Neural progenitor cell (in vitro differentiated cells): ENCODE data around the gene WSCD1. TPM values are rescaled to one million over a fixed set of nuclear protein-coding genes. Genes with fewer than 3 reads are reported as not detected.
A peak's percentile ranks its signal among the peaks of the same experiment; 100 is the strongest.

Experiments used
- DNase-seq: peaks from one replicate; pipeline ENCODE4 v3.0.0-alpha.2; 2016; ENCODE audit warnings: low spot score
- H2AFZ ChIP-seq: fragments of 200-600 bp; sonication (generic); replicated peaks from 2 replicates; pipeline ENCODE4 v1.6.1; 2016; ENCODE audit warnings: antibody characterized with exemption
- H3F3A ChIP-seq: fragments of 200-600 bp; sonication (generic); 2 replicates; pipeline ENCODE4 v1.6.1; 2016; ENCODE audit warnings: antibody characterized with exemption, low read depth
- H3K27ac ChIP-seq: fragments of 200-600 bp; sonication (generic); 2 replicates; pipeline ENCODE4 v1.5.1; 2016; ENCODE audit warnings: mild to moderate bottlenecking
- H3K27me3 ChIP-seq: fragments of 200-600 bp; sonication (generic); 2 replicates; pipeline ENCODE4 v1.6.1; 2016; ENCODE audit warnings: mild to moderate bottlenecking, moderate library complexity
- H3K36me3 ChIP-seq: fragments of 200-600 bp; sonication (generic); 2 replicates; pipeline ENCODE4 v1.5.1; 2016
- H3K4me1 ChIP-seq: fragments of 200-600 bp; sonication (generic); 2 replicates; pipeline ENCODE4 v1.6.1; 2016; ENCODE audit warnings: mixed run types
- H3K4me2 ChIP-seq: fragments of 200-600 bp; sonication (generic); 2 replicates; pipeline ENCODE4 v1.6.1; 2016
- H3K4me3 ChIP-seq: fragments of 200-600 bp; sonication (generic); 2 replicates; pipeline ENCODE4 v1.5.1; 2016
- H3K79me2 ChIP-seq: fragments of 200-600 bp; sonication (generic); 2 replicates; pipeline ENCODE4 v1.6.1; 2016; ENCODE audit warnings: low read depth
- H3K9ac ChIP-seq: fragments of 200-600 bp; sonication (generic); 2 replicates; pipeline ENCODE4 v1.6.1; 2016
- H3K9me3 ChIP-seq: fragments of 200-600 bp; sonication (generic); 2 replicates; pipeline ENCODE4 v1.5.1; 2016; ENCODE audit warnings: low read depth
- H4K20me1 ChIP-seq: fragments of 200-600 bp; sonication (generic); 2 replicates; pipeline ENCODE4 v1.6.1; 2016; ENCODE audit warnings: low read depth
- H3K27ac Mint-ChIP-seq: 3 replicates; pipeline ENCODE4 v1.8.0; 2021; ENCODE audit warnings: mixed read lengths
- H3K27me3 Mint-ChIP-seq: 2 replicates; pipeline ENCODE4 v1.8.0; 2022; ENCODE audit warnings: low read depth, mild to moderate bottlenecking, inconsistent platforms, moderate library complexity, mixed read lengths; ENCODE audit not compliant: insufficient read depth
- H3K36me3 Mint-ChIP-seq: 3 replicates; pipeline ENCODE4 v1.8.0; 2021; ENCODE audit warnings: mixed read lengths
- H3K4me1 Mint-ChIP-seq: 3 replicates; pipeline ENCODE4 v1.8.0; 2021; ENCODE audit warnings: mixed read lengths
- H3K4me3 Mint-ChIP-seq: 3 replicates; pipeline ENCODE4 v1.8.0; 2021; ENCODE audit warnings: mild to moderate bottlenecking, moderate library complexity, mixed read lengths
- H3K9me3 Mint-ChIP-seq: 3 replicates; pipeline ENCODE4 v1.8.0; 2020; ENCODE audit warnings: mixed read lengths
- CTCF ChIP-seq: fragments of 200-600 bp; sonication (generic); IDR thresholded peaks from 2 replicates; pipeline ENCODE4 v1.5.1; 2017; ENCODE audit warnings: antibody characterized with exemption, mild to moderate bottlenecking
- EZH2 ChIP-seq: fragments of 200-600 bp; sonication (generic); IDR thresholded peaks from 2 replicates; pipeline ENCODE4 v1.6.1; 2017; ENCODE audit warnings: antibody characterized with exemption, mild to moderate bottlenecking, moderate library complexity
- EZH2phosphoT487 ChIP-seq: fragments of 200-600 bp; sonication (generic); IDR thresholded peaks from 2 replicates; pipeline ENCODE4 v1.6.1; 2017; ENCODE audit warnings: antibody characterized with exemption
- total RNA-seq: library from RNA; depleted of rRNA; stranded (reverse); fragments of >200 nt; gene quantifications from 2 replicates; pipeline ENCODE4 v1.2.3, GENCODE V29; 2015; ENCODE audit warnings: low replicate concordance

The WSCD1 gene
- total RNA-seq, 1 donor from 2014 or later = 20.2 TPM

- Mint-ChIP-seq H3K27me3 (peaks cover 4% of the 10 kb centered on the region), H3K4me1 (peaks cover 25% of the 10 kb centered on the region), H3K27ac (no peak overlapping the region), H3K4me3 (no peak overlapping the region), H3K36me3 (no peaks in the 10 kb centered on the region), H3K9me3 (no peaks in the 10 kb centered on the region)
- Histone ChIP-seq H3K4me2 (no peak overlapping the region), H3K36me3 (no peaks in the 10 kb centered on the region), H3K27me3 (no peaks in the 10 kb centered on the region), H3K4me3 (no peak overlapping the region), H3K27ac (no peak overlapping the region), H3K4me1 (peaks cover 12% of the 10 kb centered on the region), H3K9me3 (no peaks in the 10 kb centered on the region), H4K20me1 (no peaks in the 10 kb centered on the region), H3K9ac (no peak overlapping the region), H2AFZ (no peak overlapping the region), H3F3A (no peaks in the 10 kb centered on the region), H3K79me2 (no peaks in the 10 kb centered on the region)
- no peak for DNase-seq
- TF ChIP-seq EZH2 (no peak), EZH2phosphoT487 (no peak), CTCF (no peak)
Observed at GRCh38 chr17:6135996-6136395, 65.8 kb downstream of the WSCD1 start.

DNA sequence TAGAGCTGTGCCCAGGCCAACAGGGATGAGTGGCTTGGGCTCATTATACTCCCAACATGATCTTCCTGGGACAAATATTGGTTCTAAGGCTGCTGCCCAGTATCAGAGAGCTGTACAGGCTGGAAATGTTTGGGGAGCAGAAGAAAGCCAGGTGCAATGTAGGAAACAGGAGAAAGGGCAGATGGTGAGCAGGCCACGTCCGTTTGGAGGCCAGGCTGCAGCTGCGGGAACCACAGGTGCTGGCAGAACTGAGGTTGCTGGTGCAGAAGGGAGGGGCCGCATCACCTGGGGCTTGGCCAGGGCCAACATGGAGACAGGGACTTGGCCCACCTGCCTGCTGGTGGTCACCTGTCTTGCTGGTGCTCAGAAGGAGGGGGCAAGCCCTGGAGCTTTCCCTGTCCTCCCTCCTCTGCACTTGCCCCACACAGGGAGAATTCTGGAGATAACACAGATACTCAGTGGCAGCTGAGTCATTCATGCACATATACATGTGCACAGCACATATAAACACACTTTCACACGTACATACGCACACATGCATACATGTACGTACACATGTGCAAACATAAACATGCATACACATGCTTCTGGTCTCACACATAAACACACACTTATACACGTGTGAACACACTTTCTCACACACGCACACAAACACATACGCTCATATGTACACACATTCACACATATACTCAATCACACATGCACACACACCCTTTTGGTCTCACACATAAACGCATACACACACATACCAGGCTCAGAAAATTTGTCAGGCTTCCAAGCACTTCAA, 67.7 kb downstream of the WSCD1 start:
- DNase-seq = no peak
- H3K27ac Mint-ChIP-seq = peak overlapping the region; percentile 1
- peaks cover 4% of the 10 kb centered on the region for H3K27me3 Mint-ChIP-seq

DNA sequence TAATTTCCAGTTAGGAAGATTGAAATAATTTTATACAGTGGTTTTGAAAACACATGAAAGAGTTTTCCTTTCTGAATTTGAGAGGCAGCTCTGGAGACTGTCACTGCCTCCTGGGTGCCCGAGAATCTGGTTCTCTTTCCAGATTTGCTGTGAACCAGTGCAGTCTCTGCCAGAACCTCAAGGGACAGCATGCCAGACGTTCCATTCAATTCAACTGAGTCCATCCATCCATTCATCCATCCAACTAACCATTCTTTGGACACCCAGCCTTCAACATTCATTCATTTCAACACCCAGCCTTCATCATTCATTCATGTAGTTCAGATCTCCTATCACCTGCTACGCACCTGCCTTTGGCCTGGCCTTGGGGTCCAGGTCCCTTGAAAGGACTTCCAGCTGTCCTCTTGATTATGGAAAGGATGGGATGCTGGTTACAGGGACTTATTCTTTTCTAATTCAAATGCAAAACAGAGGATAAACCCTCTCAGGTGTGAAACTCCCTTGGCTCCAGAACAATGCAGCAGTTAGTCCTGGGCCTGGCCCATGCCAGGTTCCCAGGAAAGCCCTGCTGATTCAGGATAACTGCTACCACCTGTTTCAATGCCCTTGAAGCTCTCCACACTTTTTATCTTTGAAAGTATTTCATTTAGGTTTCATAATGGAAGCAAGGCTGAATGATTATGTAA, 68.7 kb downstream of the WSCD1 start:
- Histone ChIP-seq H3K9ac (no peak overlapping the region), H3K4me2 (no peak overlapping the region), H3F3A (no peaks in the 10 kb centered on the region), H3K4me3 (no peak overlapping the region), H3K27ac (no peak overlapping the region), H4K20me1 (no peaks in the 10 kb centered on the region), H3K9me3 (no peaks in the 10 kb centered on the region), H3K36me3 (no peaks in the 10 kb centered on the region), H3K4me1 (peaks cover 17% of the 10 kb centered on the region), H2AFZ (no peak overlapping the region), H3K79me2 (no peaks in the 10 kb centered on the region), H3K27me3 (no peaks in the 10 kb centered on the region)
- no peak for TF ChIP-seq CTCF
- no peak for TF ChIP-seq EZH2phosphoT487
- TF ChIP-seq EZH2 = no peak
- Mint-ChIP-seq H3K27me3 (peaks cover 7% of the 10 kb centered on the region), H3K27ac (peak overlapping the region; percentile 32), H3K4me1 (peaks cover 27% of the 10 kb centered on the region), H3K4me3 (no peak overlapping the region), H3K9me3 (peaks cover 2% of the 10 kb centered on the region), H3K36me3 (no peaks in the 10 kb centered on the region)
- DNase-seq = peak; percentile 20

More for the DNA sequence above, 67.7 kb downstream of the WSCD1 start:
- Histone ChIP-seq H3K79me2 (no peaks in the 10 kb centered on the region), H3K4me1 (peaks cover 17% of the 10 kb centered on the region), H3F3A (no peaks in the 10 kb centered on the region), H3K9me3 (no peaks in the 10 kb centered on the region), H2AFZ (peak overlapping the region; percentile 34), H3K27me3 (no peaks in the 10 kb centered on the region), H3K9ac (no peak overlapping the region), H3K4me3 (no peak overlapping the region), H3K4me2 (no peak overlapping the region), H3K36me3 (no peaks in the 10 kb centered on the region), H3K27ac (no peak overlapping the region), H4K20me1 (no peaks in the 10 kb centered on the region)
- Mint-ChIP-seq H3K4me1 (peaks cover 26% of the 10 kb centered on the region), H3K9me3 (no peaks in the 10 kb centered on the region), H3K36me3 (no peaks in the 10 kb centered on the region), H3K4me3 (no peak overlapping the region)
- TF ChIP-seq EZH2 = no peak
- no peak for TF ChIP-seq EZH2phosphoT487
- no peak for TF ChIP-seq CTCF
